Right lobe of liver (tissue), 6 donors: Measurements from ENCODE around the gene VGLL4. TPM values are rescaled to one million over a fixed set of nuclear protein-coding genes. Genes with fewer than 3 reads are reported as not detected.

ENCODE experiments used
- ATAC-seq, 4 donors: fragments of 200-7000 bp; cut with Tn5 transposase; one replicate each; pipeline ENCODE4 v1.9.1; 2020; ENCODE audit warnings: mild to moderate bottlenecking in 4 of 4, moderate library complexity in 4 of 4
- DNase-seq, 3 donors: peaks; one replicate each; pipeline ENCODE4 v3.0.0-alpha.2; 2020
- H3K27ac ChIP-seq, 3 donors: fragments of 200-600 bp; one replicate each; pipeline ENCODE4 v1.8.0; 2022
- H3K27me3 ChIP-seq, 2 donors: fragments of 200-600 bp; one replicate each; pipeline ENCODE4 v1.8.0; 2022
- H3K36me3 ChIP-seq, 4 donors: fragments of 200-600 bp; sonication (generic) in 1 of 4; one replicate each; pipeline versions ENCODE4 v1.5.1 to v1.8.0; 2017 to 2022; ENCODE audit warnings: control low read depth in 1 of 4
- H3K4me1 ChIP-seq, 4 donors: fragments of 200-600 bp; sonication (generic) in 1 of 4; one replicate each; pipeline versions ENCODE4 v1.5.1 to v1.8.0; 2017 to 2022; ENCODE audit warnings: control low read depth in 1 of 4
- H3K4me3 ChIP-seq, 3 donors: fragments of 200-600 bp; one replicate each; pipeline ENCODE4 v1.8.0; 2022
- H3K9me3 ChIP-seq, 4 donors: fragments of 200-600 bp; sonication (generic) in 1 of 4; one replicate each; pipeline versions ENCODE4 v1.5.1 to v1.8.0; 2017 to 2022; ENCODE audit warnings: control low read depth in 1 of 4
- POLR2A ChIP-seq: fragments of 450-650 bp; IDR thresholded peaks from one replicate; pipeline ENCODE4 v1.6.1; 2017; ENCODE audit warnings: antibody characterized with exemption, mild to moderate bottlenecking
- WGBS: methylation state at CpG from one replicate; pipeline ENCODE4 v1.1.6; 2018; ENCODE audit warnings: low coverage, low lambda C conversion rate; ENCODE audit not compliant: insufficient coverage; ENCODE audit errors: missing lambda C conversion rate; 5-methylcytosine and 5-hydroxymethylcytosine counted together
- intact Hi-C, 2 donors: fragments of 100-400 bp; cut with DNase I; formaldehyde crosslinking; loops; one replicate each; pipeline versions ENCODE4 v1.11.2 to v1.14.1; 2022
- total RNA-seq, 6 experiments: library from RNA; depleted of rRNA in 2 of 6; stranded (reverse); fragments of >200 nt in 2 of 6; fragmentation: NEBNext Ultra II Directional in 3 of 6; extraction: Animal tissue kit (Norgen Biotek cat#: 25700) in 3 of 6; gene quantifications; one replicate each; pipeline versions ENCODE4 v1.1.0 to v1.2.4, GENCODE V29; 2016 to 2023
- TF ChIP-seq, protein P1 (sequence below), 4 donors: fragments of 200-600 bp in 3 of 4; fragments of 450-650 bp in 1 of 4; IDR thresholded peaks; one replicate each; pipeline versions ENCODE4 v1.5.1 to v1.8.0; 2016 to 2022; ENCODE audit warnings: antibody characterized with exemption in 4 of 4, mild to moderate bottlenecking in 2 of 4
- donor health status: DM: no; HTN: yes; CAD: no.
- donor health status: DM: no; HTN: no; CAD: no.
- donor health status: DM: no; HTN: no; CAD: no.
- donor health status: DM: no; HTN: yes; CAD: no.
- donor health status: DM: no; HTN: yes; CAD: no.

VGLL4 gene
- total RNA-seq, 6 experiments from 2014 or later = 10.4 to 22.4 (median 15.2) TPM

DNA sequence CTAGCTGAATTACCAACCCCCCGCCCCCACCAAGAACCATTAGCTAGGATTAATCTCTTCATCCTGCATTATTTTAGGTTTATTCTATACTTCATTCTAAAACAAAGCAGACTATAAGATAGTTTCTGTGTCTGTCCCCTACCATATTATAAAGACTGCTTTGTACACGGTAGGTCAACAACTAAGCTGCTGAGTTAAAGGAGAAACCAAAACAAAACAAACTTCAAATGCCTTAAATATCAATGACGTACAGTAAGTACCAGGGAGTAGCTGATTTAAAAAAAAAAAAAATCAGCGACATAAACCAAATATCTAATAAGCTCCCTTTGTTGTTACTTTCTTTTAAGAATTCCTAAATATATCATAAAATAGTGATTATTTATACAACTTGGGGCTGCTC, 7.8 kb upstream of the VGLL4 start:
- DNase-seq (no peak), ATAC-seq (no peak)
- H3K36me3 ChIP-seq = no peaks in the 10 kb centered on the region
- 65% methylated on average over 4 of the region's 4 CpGs for WGBS
- TF ChIP-seq, protein P1, sequence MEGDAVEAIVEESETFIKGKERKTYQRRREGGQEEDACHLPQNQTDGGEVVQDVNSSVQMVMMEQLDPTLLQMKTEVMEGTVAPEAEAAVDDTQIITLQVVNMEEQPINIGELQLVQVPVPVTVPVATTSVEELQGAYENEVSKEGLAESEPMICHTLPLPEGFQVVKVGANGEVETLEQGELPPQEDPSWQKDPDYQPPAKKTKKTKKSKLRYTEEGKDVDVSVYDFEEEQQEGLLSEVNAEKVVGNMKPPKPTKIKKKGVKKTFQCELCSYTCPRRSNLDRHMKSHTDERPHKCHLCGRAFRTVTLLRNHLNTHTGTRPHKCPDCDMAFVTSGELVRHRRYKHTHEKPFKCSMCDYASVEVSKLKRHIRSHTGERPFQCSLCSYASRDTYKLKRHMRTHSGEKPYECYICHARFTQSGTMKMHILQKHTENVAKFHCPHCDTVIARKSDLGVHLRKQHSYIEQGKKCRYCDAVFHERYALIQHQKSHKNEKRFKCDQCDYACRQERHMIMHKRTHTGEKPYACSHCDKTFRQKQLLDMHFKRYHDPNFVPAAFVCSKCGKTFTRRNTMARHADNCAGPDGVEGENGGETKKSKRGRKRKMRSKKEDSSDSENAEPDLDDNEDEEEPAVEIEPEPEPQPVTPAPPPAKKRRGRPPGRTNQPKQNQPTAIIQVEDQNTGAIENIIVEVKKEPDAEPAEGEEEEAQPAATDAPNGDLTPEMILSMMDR (IDR thresholded peaks at IDR 0.05) = no peak
- no peak for TF ChIP-seq POLR2A
- no peak overlapping the region for H3K27ac ChIP-seq
- H3K4me1 ChIP-seq = no peaks in the 10 kb centered on the region
- no peaks in the 10 kb centered on the region for H3K9me3 ChIP-seq
- H3K4me3 ChIP-seq = no peak overlapping the region
- H3K27me3 ChIP-seq = no peaks in the 10 kb centered on the region
- intact Hi-C loops = loop anchor here (5.0 to 10.0 kb wide), 2 partner anchors 269 to 277 kb away; no protein-coding TSS in a partner anchor

DNA sequence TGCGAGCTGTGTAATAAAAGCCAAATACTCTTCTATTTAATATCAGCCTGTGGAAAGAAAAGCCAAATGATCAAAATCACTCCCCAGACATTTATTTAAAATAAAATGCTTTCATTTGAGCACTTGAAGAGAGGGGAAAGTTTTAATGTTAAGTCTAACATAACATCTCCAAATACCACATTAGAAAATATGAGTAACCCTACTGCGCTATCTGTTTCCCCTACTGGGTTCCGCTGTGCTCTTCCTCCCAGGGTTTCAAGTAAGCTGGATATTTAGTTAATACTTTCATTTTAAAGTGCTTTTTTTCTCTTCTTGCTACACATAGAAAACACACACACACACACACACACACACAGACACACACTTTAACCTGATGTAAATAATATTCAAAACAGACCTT, 6.7 kb upstream of the VGLL4 start:
- DNase-seq (no peak), ATAC-seq (no peak)
- Histone ChIP-seq H3K9me3 (no peaks in the 10 kb centered on the region), H3K36me3 (no peaks in the 10 kb centered on the region), H3K27me3 (no peaks in the 10 kb centered on the region), H3K4me1 (no peaks in the 10 kb centered on the region), H3K27ac (no peak overlapping the region), H3K4me3 (no peak overlapping the region)
- 75% methylated on average over 3 of the region's 3 CpGs for WGBS
- TF ChIP-seq, protein P1 (IDR thresholded peaks at IDR 0.05) = no peak
- TF ChIP-seq POLR2A = no peak
- intact Hi-C loops = loop anchor here (5.0 to 10.0 kb wide), 2 partner anchors 268 to 276 kb away; no protein-coding TSS in a partner anchor

DNA sequence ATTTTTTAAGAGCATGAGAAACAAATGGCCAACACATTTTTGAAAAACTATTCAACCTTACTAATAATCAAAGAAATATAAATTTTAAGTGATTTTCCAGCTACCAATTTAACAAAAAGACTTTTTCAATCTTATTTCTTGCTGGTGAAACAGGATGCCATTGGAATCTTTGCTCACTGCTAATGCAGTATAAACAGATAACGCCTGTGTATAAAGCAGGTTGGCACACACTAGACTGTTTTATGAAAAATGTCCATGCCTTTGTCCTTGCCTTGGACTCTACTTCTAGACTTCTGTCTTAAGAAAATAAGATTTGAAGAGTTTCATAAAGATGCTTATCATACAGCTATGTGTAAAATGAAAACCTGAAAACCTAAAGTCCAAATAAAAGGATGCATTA, 5.0 kb upstream of the VGLL4 start:
- ATAC-seq (no peak), DNase-seq (no peak)
- H3K4me1 ChIP-seq = no peaks in the 10 kb centered on the region
- TF ChIP-seq, protein P1 (IDR thresholded peaks at IDR 0.05) = no peak
- no peak for TF ChIP-seq POLR2A
- H3K4me3 ChIP-seq = no peak overlapping the region
- 100% methylated on average over 1 of the region's 1 CpG for WGBS
- no peak overlapping the region for H3K27ac ChIP-seq
- no peaks in the 10 kb centered on the region for H3K27me3 ChIP-seq
- H3K36me3 ChIP-seq = no peaks in the 10 kb centered on the region
- no peaks in the 10 kb centered on the region for H3K9me3 ChIP-seq
- intact Hi-C loops = no loop called here

DNA sequence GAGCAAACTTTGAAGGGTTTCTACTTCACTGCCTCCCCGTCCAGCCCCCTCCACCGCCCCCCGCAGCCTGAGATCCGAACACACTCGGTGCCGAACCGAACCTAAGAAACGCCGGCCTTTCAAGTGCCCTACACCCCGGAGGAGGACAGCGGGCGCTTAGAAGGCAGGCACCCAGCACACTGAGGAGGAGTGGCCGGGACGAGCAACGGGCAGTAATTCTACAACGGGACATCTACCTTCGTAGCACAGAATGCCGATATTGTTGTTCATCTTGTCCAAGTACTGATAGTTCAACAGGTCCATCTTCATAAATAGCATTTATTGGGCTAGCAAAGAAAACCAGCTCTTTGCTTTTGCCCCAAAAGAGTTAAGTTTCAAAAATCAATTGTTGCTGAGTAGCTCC, 513 bp downstream of the VGLL4 start:
- TF ChIP-seq POLR2A = no peak
- TF ChIP-seq, protein P1 (IDR thresholded peaks at IDR 0.05) = no peak
- H3K4me3 ChIP-seq = peak overlapping the region; percentile 66 to 71 (median 68)
- DNase-seq (peak; percentile 60 to 68 (median 62)), ATAC-seq (peak; percentile 53 to 66 (median 64))
- H3K9me3 ChIP-seq = no peaks in the 10 kb centered on the region
- intact Hi-C loops = no loop called here
- no peaks in the 10 kb centered on the region for H3K4me1 ChIP-seq
- WGBS = no CpG with 5 or more reads among the region's 18 CpGs
- H3K27me3 ChIP-seq = no peaks in the 10 kb centered on the region
- H3K36me3 ChIP-seq = no peaks in the 10 kb centered on the region
- peak overlapping the region; percentile 70 to 96 (median 75) for H3K27ac ChIP-seq
